CD8-positive, alpha-beta memory T cell (primary cell): ENCODE measurements around the gene UBA5. TPM values are rescaled to one million over a fixed set of nuclear protein-coding genes. Genes with fewer than 3 reads are reported as not detected.

ENCODE experiments used
- CTCF ChIA-PET: fragments of 350-600 bp; sonication (Branson Sonifier 250); formaldehyde crosslinking; loops from one replicate; lab custom pipeline; 2021; ENCODE audit warnings: antibody characterized with exemption; lab: Charles Lee
- POLR2A ChIA-PET: fragments of 350-600 bp; sonication (Branson Sonifier 250); formaldehyde crosslinking; loops from one replicate; lab custom pipeline; 2021; ENCODE audit warnings: antibody characterized with exemption; lab: Charles Lee
- DNase-seq, 5 donors: peaks; one replicate each; pipeline versions ENCODE4 v3.0.0 to v3.0.0-alpha.2; 2020 to 2022; ENCODE audit warnings: mixed read lengths in 1 of 5
- H3K27ac ChIP-seq: one replicate; pipeline ENCODE4 v1.7.0; 2013; ENCODE audit warnings: low read depth, mild to moderate bottlenecking, low read length, moderate library complexity
- H3K27me3 ChIP-seq: 2 replicates; pipeline ENCODE4 v1.7.0; 2013; ENCODE audit warnings: low read length, mild to moderate bottlenecking; ENCODE audit not compliant: insufficient read depth, poor library complexity, severe bottlenecking
- H3K36me3 ChIP-seq: 2 replicates; pipeline ENCODE4 v1.7.0; 2013; ENCODE audit warnings: mild to moderate bottlenecking, low read length, moderate library complexity; ENCODE audit not compliant: insufficient read depth
- H3K4me1 ChIP-seq: 2 replicates; pipeline ENCODE4 v1.7.0; 2013; ENCODE audit warnings: mild to moderate bottlenecking, low read length, moderate library complexity; ENCODE audit not compliant: insufficient read depth
- H3K4me3 ChIP-seq: 2 replicates; pipeline ENCODE4 v1.7.0; 2013; ENCODE audit warnings: mild to moderate bottlenecking, low read length
- H3K9me3 ChIP-seq: 2 replicates; pipeline ENCODE4 v1.7.0; 2013; ENCODE audit warnings: mild to moderate bottlenecking, low read length
- H3K27ac Mint-ChIP-seq, 8 donors: one replicate each; pipeline ENCODE4 v1.8.0; 2020 to 2021; ENCODE audit warnings: mixed read lengths in 8 of 8, mild to moderate bottlenecking in 6 of 8, inconsistent platforms in 3 of 8, moderate library complexity in 3 of 8
- H3K27me3 Mint-ChIP-seq, 2 donors: one replicate each; pipeline ENCODE4 v1.8.0; 2020 to 2021; ENCODE audit warnings: mixed read lengths in 2 of 2, mild to moderate bottlenecking in 1 of 2, moderate library complexity in 1 of 2
- H3K36me3 Mint-ChIP-seq, 3 donors: one replicate each; pipeline ENCODE4 v1.8.0; 2020 to 2021; ENCODE audit warnings: mixed read lengths in 3 of 3, inconsistent platforms in 1 of 3, mild to moderate bottlenecking in 1 of 3
- H3K4me1 Mint-ChIP-seq, 3 donors: one replicate each; pipeline ENCODE4 v1.8.0; 2020 to 2021; ENCODE audit warnings: mixed read lengths in 3 of 3, inconsistent platforms in 1 of 3, mild to moderate bottlenecking in 1 of 3
- H3K4me3 Mint-ChIP-seq, 7 donors: one replicate each; pipeline ENCODE4 v1.8.0; 2020 to 2021; ENCODE audit warnings: mixed read lengths in 7 of 7, mild to moderate bottlenecking in 6 of 7, moderate library complexity in 4 of 7, inconsistent platforms in 2 of 7
- H3K9me3 Mint-ChIP-seq, 5 donors: one replicate each; pipeline ENCODE4 v1.8.0; 2020 to 2022; ENCODE audit warnings: mixed read lengths in 5 of 5, mild to moderate bottlenecking in 3 of 5, moderate library complexity in 2 of 5, inconsistent platforms in 1 of 5
- polyA plus RNA-seq: library from polyadenylated mRNA; unstranded; fragments of 300-500 nt; fragmentation: Illumina TruSeq; gene quantifications from one replicate; pipeline ENCODE4 v1.2.3, GENCODE V29; 2021
- total RNA-seq, 2 experiments: library from RNA; stranded (reverse); gene quantifications; one replicate each; pipeline ENCODE4 v1.2.3, GENCODE V29; 2021

UBA5 gene
- total and polyA plus RNA-seq, 3 experiments from 2014 or later = 39.5 to 53.4 (median 52.1) TPM

- Mint-ChIP-seq H3K27me3 (no peaks in the 10 kb centered on the region), H3K36me3 (peaks cover 4 to 81% (median 17%) of the 10 kb centered on the region in 3 donors), H3K4me1 (peaks cover 0 to 4% (median 0%) of the 10 kb centered on the region in 3 donors), H3K4me3 (no peak overlapping the region), H3K27ac (peak overlapping the region in 2 of 8 donors; percentile 76 to 86), H3K9me3 (no peaks in the 10 kb centered on the region)
- Histone ChIP-seq H3K9me3 (no peaks in the 10 kb centered on the region), H3K36me3 (peaks cover 37% of the 10 kb centered on the region), H3K27ac (no peak overlapping the region), H3K27me3 (no peaks in the 10 kb centered on the region), H3K4me3 (no peak overlapping the region), H3K4me1 (no peaks in the 10 kb centered on the region)
- no peak for DNase-seq
- POLR2A ChIA-PET = no interaction called here
- CTCF ChIA-PET = no interaction called here
These were observed 34.9 kb downstream of the UBA5 start for GRCh38 chr3:132694991-132695390.

DNA sequence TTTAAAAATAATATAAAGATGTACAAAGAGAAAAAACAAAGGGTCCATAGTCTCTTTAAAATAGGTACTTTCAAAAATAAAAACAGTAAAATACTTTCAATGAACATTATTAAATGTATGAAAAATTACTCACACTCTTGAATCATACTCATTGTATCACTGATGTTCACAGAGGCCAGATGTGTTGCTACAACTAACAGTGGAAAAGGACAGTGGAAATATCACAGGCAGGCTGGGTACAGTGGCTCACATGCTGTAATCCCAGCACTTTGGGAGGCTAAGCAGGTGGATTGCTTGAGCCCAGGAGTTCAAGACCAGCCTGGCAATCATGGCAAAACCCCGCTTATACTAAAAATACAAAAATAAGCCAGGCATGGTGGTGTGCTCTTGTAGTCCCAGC is 35.3 kb downstream of the UBA5 start:
- Histone ChIP-seq H3K4me3 (no peak overlapping the region), H3K27me3 (no peaks in the 10 kb centered on the region), H3K36me3 (peaks cover 37% of the 10 kb centered on the region), H3K9me3 (no peaks in the 10 kb centered on the region), H3K27ac (no peak overlapping the region), H3K4me1 (no peaks in the 10 kb centered on the region)
- DNase-seq = no peak
- CTCF ChIA-PET = no interaction called here
- Mint-ChIP-seq H3K36me3 (peaks cover 4 to 82% (median 17%) of the 10 kb centered on the region in 3 donors), H3K9me3 (no peaks in the 10 kb centered on the region), H3K4me1 (peaks cover 0 to 4% (median 0%) of the 10 kb centered on the region in 3 donors), H3K27ac (peak overlapping the region in 3 of 8 donors; percentile 12 to 61 (median 47)), H3K27me3 (no peaks in the 10 kb centered on the region), H3K4me3 (no peak overlapping the region)
- POLR2A ChIA-PET = no interaction called here

GRCh38 chr3:132703733-132704132 is 43.6 kb downstream of the UBA5 start:
- Mint-ChIP-seq H3K27me3 (no peaks in the 10 kb centered on the region), H3K4me3 (no peak overlapping the region), H3K9me3 (no peaks in the 10 kb centered on the region), H3K27ac (peak overlapping the region in 1 of 8 donors; percentile 7), H3K36me3 (peaks cover 10 to 78% (median 34%) of the 10 kb centered on the region in 3 donors), H3K4me1 (peaks cover 2 to 16% (median 4%) of the 10 kb centered on the region in 3 donors)
- ChIA-PET CTCF (no interaction called here), POLR2A (no interaction called here)
- no peak overlapping the region for H3K27ac ChIP-seq
- no peak for DNase-seq
- no peaks in the 10 kb centered on the region for H3K27me3 ChIP-seq
- H3K4me3 ChIP-seq = no peak overlapping the region
- H3K4me1 ChIP-seq = no peaks in the 10 kb centered on the region
- H3K9me3 ChIP-seq = no peaks in the 10 kb centered on the region
- peaks cover 16% of the 10 kb centered on the region for H3K36me3 ChIP-seq

DNA sequence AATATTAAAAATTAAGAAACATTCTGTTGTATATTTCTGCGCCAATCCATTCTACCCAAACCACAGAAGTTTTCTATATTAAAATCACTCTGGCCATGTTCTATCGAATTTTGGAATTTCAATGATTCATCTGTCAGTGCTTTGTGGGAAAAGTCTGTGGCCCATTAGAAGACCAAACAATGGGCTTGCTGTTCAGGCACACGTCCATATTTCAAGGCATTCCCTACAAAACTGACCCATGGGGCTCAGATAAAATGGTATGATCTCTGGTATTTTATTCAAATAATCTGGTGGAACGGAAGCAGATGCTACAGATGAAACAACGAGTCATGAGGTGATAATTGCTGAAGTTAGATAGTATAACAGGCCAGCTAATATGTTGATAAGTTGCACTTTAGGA is 49.6 kb downstream of the UBA5 start:
- Histone ChIP-seq H3K36me3 (peaks cover 12% of the 10 kb centered on the region), H3K4me1 (no peaks in the 10 kb centered on the region), H3K27ac (no peak overlapping the region), H3K4me3 (no peak overlapping the region), H3K9me3 (no peaks in the 10 kb centered on the region), H3K27me3 (no peaks in the 10 kb centered on the region)
- ChIA-PET CTCF (no interaction called here), POLR2A (no interaction called here)
- Mint-ChIP-seq H3K4me1 (peaks cover 12 to 21% (median 17%) of the 10 kb centered on the region in 3 donors), H3K27ac (no peak overlapping the region), H3K27me3 (no peaks in the 10 kb centered on the region), H3K9me3 (no peaks in the 10 kb centered on the region), H3K4me3 (no peak overlapping the region), H3K36me3 (peaks cover 4 to 66% (median 37%) of the 10 kb centered on the region in 3 donors)
- DNase-seq = no peak

GRCh38 chr3:132710311-132710710 is 50.2 kb downstream of the UBA5 start:
- Histone ChIP-seq H3K4me1 (no peaks in the 10 kb centered on the region), H3K27ac (no peak overlapping the region), H3K36me3 (peaks cover 12% of the 10 kb centered on the region), H3K9me3 (no peaks in the 10 kb centered on the region), H3K4me3 (no peak overlapping the region), H3K27me3 (no peaks in the 10 kb centered on the region)
- H3K4me3 Mint-ChIP-seq = no peak overlapping the region
- no peak overlapping the region for H3K27ac Mint-ChIP-seq
- no peaks in the 10 kb centered on the region for H3K27me3 Mint-ChIP-seq
- peaks cover 15 to 21% (median 21%) of the 10 kb centered on the region in 3 donors for H3K4me1 Mint-ChIP-seq
- H3K9me3 Mint-ChIP-seq = no peaks in the 10 kb centered on the region
- ChIA-PET POLR2A (no interaction called here), CTCF (no interaction called here)
- H3K36me3 Mint-ChIP-seq = peaks cover 4 to 67% (median 37%) of the 10 kb centered on the region in 3 donors
- DNase-seq = no peak

DNA sequence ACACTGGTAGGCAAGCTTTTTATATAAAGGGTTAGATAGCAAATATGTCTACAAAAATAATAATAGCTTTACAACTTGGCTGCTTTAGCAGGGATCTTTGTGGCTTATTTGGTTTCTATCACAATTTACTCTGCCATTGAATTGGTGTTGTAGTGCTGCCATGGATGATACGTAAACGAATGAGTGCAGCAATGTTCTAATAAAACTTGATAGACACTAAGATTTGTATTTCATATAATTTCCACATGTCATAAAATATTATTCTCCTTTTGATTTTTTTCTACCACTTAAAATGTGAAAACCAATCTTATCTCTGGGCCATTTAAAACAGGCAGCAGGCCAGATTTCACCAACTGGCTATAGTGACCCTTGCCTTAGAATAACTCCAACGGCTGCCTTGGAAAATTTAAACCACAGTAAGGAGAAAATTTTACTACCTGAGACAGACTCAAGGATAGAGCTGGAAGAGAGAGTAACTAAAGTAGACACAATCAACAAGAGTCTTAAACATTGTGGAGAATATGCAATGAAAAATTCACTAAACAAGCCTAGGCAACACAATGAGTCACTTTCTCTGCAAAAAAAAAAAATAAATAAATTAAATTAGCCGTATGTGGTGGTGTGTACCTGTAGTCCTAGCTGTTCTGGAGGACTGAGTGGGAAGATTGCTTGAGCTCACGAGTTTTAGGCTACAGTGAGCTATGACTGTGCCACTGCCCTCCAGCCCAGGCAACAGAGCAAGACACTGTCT is 54.0 kb downstream of the UBA5 start:
- Histone ChIP-seq H3K27ac (no peak overlapping the region), H3K9me3 (no peaks in the 10 kb centered on the region), H3K4me1 (no peaks in the 10 kb centered on the region), H3K4me3 (no peak overlapping the region), H3K27me3 (no peaks in the 10 kb centered on the region), H3K36me3 (peaks cover 12% of the 10 kb centered on the region)
- DNase-seq = no peak
- no peaks in the 10 kb centered on the region for H3K27me3 Mint-ChIP-seq
- H3K4me1 Mint-ChIP-seq = peaks cover 23 to 44% (median 28%) of the 10 kb centered on the region in 3 donors
- POLR2A ChIA-PET = interaction anchor here (0.6 kb wide), 1 partner anchor 1099 kb away, joined by 3 read pairs; no protein-coding TSS in a partner anchor
- H3K27ac Mint-ChIP-seq = peak overlapping the region in 1 of 8 donors; percentile 38
- no peak overlapping the region for H3K4me3 Mint-ChIP-seq
- CTCF ChIA-PET = interaction anchor here (1.0 to 1.4 kb wide), 3 partner anchors 9 to 708 kb away, joined by 3 read pairs; no protein-coding TSS in a partner anchor
- H3K36me3 Mint-ChIP-seq = peaks cover 4 to 62% (median 23%) of the 10 kb centered on the region in 3 donors
- no peaks in the 10 kb centered on the region for H3K9me3 Mint-ChIP-seq

DNA sequence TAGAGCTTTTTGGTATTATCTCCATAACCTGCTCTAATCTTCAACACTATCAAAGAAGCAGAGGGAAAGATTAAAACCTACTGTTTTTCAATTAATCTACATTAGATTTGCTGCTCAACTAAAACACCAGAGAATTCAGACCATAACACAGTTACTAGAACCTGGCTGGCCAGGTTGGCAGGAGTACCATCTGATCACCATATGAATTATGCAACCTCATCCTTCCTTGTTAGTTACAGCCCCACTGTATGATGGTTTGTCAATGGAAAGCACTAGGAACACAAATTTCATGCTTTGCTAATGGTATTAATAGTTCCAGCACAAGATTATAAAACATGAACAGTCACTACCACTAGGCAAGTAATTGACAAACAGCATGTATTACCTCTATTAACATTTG is 56.2 kb downstream of the UBA5 start:
- Mint-ChIP-seq H3K27ac (peak overlapping the region in 1 of 8 donors; percentile 14), H3K4me3 (no peak overlapping the region), H3K9me3 (no peaks in the 10 kb centered on the region), H3K27me3 (no peaks in the 10 kb centered on the region), H3K4me1 (peaks cover 40 to 66% (median 44%) of the 10 kb centered on the region in 3 donors), H3K36me3 (peaks cover 4 to 50% (median 14%) of the 10 kb centered on the region in 3 donors)
- no peak for DNase-seq
- no peaks in the 10 kb centered on the region for H3K27me3 ChIP-seq
- H3K36me3 ChIP-seq = no peaks in the 10 kb centered on the region
- no peak overlapping the region for H3K4me3 ChIP-seq
- ChIA-PET POLR2A (no interaction called here), CTCF (interaction anchor here (0.9 kb wide), 1 partner anchor 10 kb away, joined by 4 read pairs; no protein-coding TSS in a partner anchor)
- H3K9me3 ChIP-seq = no peaks in the 10 kb centered on the region
- peaks cover 16% of the 10 kb centered on the region for H3K4me1 ChIP-seq
- no peak overlapping the region for H3K27ac ChIP-seq

GRCh38 chr3:132720228-132720627 is 60.1 kb downstream of the UBA5 start:
- H3K9me3 Mint-ChIP-seq = no peaks in the 10 kb centered on the region
- peak overlapping the region; percentile 31 to 94 (median 90) for H3K4me3 Mint-ChIP-seq
- H3K36me3 ChIP-seq = no peaks in the 10 kb centered on the region
- no peaks in the 10 kb centered on the region for H3K27me3 ChIP-seq
- ChIA-PET POLR2A (no interaction called here), CTCF (no interaction called here)
- H3K4me3 ChIP-seq = peak overlapping the region; percentile 2
- H3K4me1 ChIP-seq = peaks cover 24% of the 10 kb centered on the region
- peaks cover 42 to 62% (median 50%) of the 10 kb centered on the region in 3 donors for H3K4me1 Mint-ChIP-seq
- DNase-seq = no peak
- H3K27me3 Mint-ChIP-seq = no peaks in the 10 kb centered on the region
- H3K36me3 Mint-ChIP-seq = peaks cover 0 to 34% (median 7%) of the 10 kb centered on the region in 3 donors
- H3K27ac ChIP-seq = no peak overlapping the region
- peak overlapping the region in 7 of 8 donors; percentile 4 to 54 (median 32) for H3K27ac Mint-ChIP-seq
- no peaks in the 10 kb centered on the region for H3K9me3 ChIP-seq
